Pons (tissue), 1 donor: ENCODE results near the gene IRAK3.
A peak's percentile ranks its signal among the peaks of the same experiment; 100 is the strongest.
"Not testable (repeated sequence)": the region's sequence is repeated elsewhere in the genome, so short reads cannot be mapped to it uniquely, and the experiment has no call there.

Experiments
- DNase-seq: peaks from one replicate; pipeline ENCODE4 v3.0.0-alpha.2; 2016; ENCODE audit warnings: low spot score

The IRAK3 gene

GRCh38 chr12:66169221-66170170 lies 19.5 kb upstream of the IRAK3 start, which contains the start of gene TMBIM4:
TSS of gene TMBIM4 (minus strand) at chr12:66169996. CDS start at chr12:66169951, 45 bp downstream.
- peak; percentile 90 for DNase-seq

GRCh38 chr12:66170606-66171005 lies 18.4 kb upstream of the IRAK3 start:
- no peak for DNase-seq

GRCh38 chr12:66174391-66175325 lies 14.4 kb upstream of the IRAK3 start:
- DNase-seq = not testable (repeated sequence)

- DNase-seq = no peak
These were observed 12.7 kb upstream of the IRAK3 start for GRCh38 chr12:66176105-66176900.

- DNase-seq = no peak
These were observed 6.1 kb upstream of the IRAK3 start for GRCh38 chr12:66182956-66183355.

GRCh38 chr12:66184822-66185221 lies 4.2 kb upstream of the IRAK3 start:
- DNase-seq = not testable (repeated sequence)

- no peak for DNase-seq
These were observed 2.0 kb upstream of the IRAK3 start for GRCh38 chr12:66187036-66187435.

- DNase-seq = no peak
These were observed 1.2 kb upstream of the IRAK3 start for GRCh38 chr12:66187821-66188220.

- no peak for DNase-seq
These were observed 451 bp downstream of the IRAK3 start for GRCh38 chr12:66189486-66189843.

- no peak for DNase-seq
These were observed 875 bp downstream of the IRAK3 start for GRCh38 chr12:66189889-66190288.

- DNase-seq = peak; percentile 34
These were observed 1.7 kb downstream of the IRAK3 start for GRCh38 chr12:66190519-66191370.

GRCh38 chr12:66191547-66192126 lies 2.6 kb downstream of the IRAK3 start:
- DNase-seq = no peak

GRCh38 chr12:66194122-66194521 lies 5.1 kb downstream of the IRAK3 start:
- no peak for DNase-seq

GRCh38 chr12:66195242-66195641 lies 6.2 kb downstream of the IRAK3 start:
- DNase-seq = no peak

- no peak for DNase-seq
These were observed 7.8 kb downstream of the IRAK3 start for GRCh38 chr12:66196806-66197205.

GRCh38 chr12:66197495-66197921 lies 8.5 kb downstream of the IRAK3 start:
- no peak for DNase-seq

- DNase-seq = no peak
These were observed 10.1 kb downstream of the IRAK3 start for GRCh38 chr12:66199141-66199540.

- DNase-seq = no peak
These were observed 11.0 kb downstream of the IRAK3 start for GRCh38 chr12:66199831-66200509.

- no peak for DNase-seq
These were observed 14.8 kb downstream of the IRAK3 start for GRCh38 chr12:66203820-66204219.

GRCh38 chr12:66206141-66206540 lies 17.1 kb downstream of the IRAK3 start:
- DNase-seq = no peak
